NCI-H460 (cell line): ENCODE measurements around the gene SBNO2. TPM values are rescaled to one million over a fixed set of nuclear protein-coding genes. Genes with fewer than 3 reads are reported as not detected.

ENCODE experiments used
- DNase-seq: peaks from one replicate; pipeline ENCODE4 v3.0.0-alpha.2; 2016; ENCODE audit warnings: low read depth; ENCODE audit errors: extremely low read depth
- polyA plus RNA-seq: library from polyadenylated mRNA; depleted of rRNA; stranded (reverse); fragments of >200 nt; gene quantifications from 2 replicates; pipeline ENCODE4 v1.2.3, GENCODE V29; 2014; cell fraction: nucleus; rRNA removed
- total RNA-seq: library from RNA; depleted of rRNA; stranded (reverse); fragments of >200 nt; shearing (Covaris generic); gene quantifications from 2 replicates; pipeline ENCODE4 v1.2.3, GENCODE V29; 2014; rRNA removed

The SBNO2 gene, protein sequence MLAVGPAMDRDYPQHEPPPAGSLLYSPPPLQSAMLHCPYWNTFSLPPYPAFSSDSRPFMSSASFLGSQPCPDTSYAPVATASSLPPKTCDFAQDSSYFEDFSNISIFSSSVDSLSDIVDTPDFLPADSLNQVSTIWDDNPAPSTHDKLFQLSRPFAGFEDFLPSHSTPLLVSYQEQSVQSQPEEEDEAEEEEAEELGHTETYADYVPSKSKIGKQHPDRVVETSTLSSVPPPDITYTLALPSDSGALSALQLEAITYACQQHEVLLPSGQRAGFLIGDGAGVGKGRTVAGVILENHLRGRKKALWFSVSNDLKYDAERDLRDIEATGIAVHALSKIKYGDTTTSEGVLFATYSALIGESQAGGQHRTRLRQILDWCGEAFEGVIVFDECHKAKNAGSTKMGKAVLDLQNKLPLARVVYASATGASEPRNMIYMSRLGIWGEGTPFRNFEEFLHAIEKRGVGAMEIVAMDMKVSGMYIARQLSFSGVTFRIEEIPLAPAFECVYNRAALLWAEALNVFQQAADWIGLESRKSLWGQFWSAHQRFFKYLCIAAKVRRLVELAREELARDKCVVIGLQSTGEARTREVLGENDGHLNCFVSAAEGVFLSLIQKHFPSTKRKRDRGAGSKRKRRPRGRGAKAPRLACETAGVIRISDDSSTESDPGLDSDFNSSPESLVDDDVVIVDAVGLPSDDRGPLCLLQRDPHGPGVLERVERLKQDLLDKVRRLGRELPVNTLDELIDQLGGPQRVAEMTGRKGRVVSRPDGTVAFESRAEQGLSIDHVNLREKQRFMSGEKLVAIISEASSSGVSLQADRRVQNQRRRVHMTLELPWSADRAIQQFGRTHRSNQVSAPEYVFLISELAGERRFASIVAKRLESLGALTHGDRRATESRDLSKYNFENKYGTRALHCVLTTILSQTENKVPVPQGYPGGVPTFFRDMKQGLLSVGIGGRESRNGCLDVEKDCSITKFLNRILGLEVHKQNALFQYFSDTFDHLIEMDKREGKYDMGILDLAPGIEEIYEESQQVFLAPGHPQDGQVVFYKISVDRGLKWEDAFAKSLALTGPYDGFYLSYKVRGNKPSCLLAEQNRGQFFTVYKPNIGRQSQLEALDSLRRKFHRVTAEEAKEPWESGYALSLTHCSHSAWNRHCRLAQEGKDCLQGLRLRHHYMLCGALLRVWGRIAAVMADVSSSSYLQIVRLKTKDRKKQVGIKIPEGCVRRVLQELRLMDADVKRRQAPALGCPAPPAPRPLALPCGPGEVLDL (N-terminal part only)
- 27.7 and 28.0 TPM in 2 replicates for total RNA-seq
- polyA plus RNA-seq = 148 and 165 TPM in 2 replicates

DNA sequence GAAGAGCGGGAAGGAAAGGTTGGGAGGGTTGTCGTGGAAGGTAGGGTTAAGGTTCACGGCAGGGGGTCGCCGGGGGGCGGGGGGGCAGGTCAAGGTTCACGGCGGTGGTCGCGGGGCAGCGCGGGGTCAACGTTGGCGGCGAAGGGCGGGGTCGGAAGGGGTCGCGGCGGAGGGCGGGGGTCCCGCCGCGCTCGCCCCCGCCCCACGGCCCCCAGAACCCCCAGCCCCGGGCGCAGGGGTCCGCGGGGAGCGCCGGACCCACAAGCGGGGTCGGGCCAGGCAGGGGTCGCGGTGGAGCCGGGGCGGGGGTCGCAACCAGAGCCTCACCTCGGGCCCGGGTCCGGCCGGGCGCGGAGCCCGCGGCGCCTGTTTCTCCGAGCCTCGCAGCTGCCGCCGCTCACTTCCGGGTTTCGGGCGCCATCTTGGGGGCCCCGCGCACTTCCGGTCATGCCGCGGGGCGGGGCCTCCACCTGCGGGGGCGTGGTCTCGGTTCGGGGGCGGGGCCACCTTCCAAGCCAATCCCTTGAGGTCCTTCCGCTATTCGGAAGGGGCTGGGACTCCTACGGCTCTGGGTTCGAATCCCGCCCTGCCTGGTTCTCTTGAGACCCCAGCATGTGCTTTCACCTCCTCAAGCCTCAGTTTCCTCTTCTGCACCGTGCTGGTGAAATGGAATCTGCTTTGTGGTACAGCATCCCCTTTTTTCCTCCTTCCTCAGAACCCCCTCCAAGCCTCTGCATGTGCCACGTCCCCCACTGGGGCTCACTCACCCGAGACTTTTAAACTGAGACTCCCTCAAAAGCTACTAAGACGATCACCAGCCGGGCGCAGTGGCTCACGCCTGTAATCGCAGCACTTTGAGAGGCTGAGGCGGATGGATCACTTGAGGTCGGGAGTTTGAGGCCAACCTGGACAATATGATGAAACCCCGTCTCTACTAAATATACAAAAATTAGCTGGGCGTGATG is at the start of gene SBNO2:
TSS of gene SBNO2 (minus strand) at position 424 of the 965 bp plus-strand sequence. CDS start 19,992 bp downstream, outside the sequence.
- peak; percentile 78 for DNase-seq

DNA sequence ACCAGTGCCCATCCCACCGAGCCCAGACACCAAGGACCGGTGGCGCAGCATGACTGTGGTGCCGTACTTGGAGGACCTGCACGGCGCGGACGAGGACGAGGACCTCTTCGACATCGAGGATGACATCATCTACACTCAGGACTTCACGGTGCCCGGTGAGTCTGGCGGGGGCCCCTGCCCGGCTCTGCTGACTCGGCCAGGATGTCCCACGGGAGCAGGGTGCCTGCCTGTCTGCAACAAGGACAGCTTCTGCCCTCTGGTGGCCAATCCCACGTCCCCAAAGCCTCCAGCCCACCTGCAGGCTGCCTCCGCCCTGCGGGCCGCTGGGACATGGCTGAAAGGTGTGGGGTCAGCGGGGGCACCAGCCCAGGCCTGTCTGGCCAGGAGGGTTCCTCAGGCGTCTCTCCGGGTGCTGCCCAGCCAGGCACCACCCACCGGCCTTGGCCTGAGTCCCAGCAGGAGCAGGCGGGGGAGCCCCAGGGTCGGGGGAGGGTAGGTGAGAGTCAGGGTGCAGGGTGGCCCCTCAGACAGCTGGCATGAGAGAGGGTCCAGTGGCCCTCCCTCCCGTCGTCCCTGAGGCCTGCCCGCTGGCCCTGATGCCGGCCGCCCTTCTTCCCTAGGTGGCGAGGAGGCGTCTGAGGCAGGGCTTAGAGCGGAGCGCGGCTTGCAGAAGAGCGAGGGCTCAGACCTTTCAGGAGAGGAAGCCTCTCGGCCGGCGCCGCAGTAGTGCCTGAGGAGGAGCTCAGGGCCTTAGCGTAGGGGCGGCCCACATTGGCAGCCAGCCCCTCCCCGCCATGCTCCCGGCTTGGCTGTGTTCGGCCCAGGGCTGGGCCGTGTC is 49.2 kb upstream of the SBNO2 start:
- DNase-seq = no peak

DNA sequence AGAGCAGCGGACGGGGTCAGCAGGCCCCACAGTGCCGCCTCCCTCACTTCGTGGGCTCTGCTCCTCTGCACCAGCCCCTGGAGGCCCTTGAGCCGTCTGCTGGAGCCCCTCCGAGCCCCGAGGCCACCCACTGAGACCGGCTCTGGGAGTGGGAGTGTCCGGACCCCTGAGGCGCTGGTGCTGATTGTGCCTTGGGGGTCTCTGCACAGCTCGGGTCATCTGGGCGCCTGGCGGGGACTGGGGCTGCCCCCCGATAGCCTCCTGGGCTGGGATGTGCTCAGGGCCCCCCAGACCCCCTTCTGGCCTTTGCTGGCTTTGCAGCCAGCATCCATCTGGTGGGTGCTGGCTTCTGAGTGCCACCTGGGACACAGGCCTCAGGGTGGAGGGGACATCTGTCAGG is 48.3 kb upstream of the SBNO2 start:
- DNase-seq = no peak

DNA sequence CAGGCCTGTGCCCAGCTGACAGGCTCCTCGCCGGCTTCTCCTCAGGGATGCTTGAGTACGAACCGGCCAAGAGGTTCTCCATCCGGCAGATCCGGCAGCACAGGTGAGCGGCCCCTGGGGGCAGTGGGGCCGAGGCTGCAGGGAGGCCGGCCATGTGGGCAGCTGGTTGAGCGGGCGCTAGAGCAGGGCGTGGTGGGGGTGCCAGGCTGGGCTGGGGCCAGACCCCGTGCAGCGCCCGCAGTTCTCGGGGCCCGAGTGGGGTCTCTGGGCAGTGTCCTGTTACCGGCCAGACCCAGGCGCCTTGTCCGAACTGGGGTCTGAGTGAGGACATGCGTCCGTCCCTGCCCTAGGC is 47.8 kb upstream of the SBNO2 start:
- DNase-seq = no peak

DNA sequence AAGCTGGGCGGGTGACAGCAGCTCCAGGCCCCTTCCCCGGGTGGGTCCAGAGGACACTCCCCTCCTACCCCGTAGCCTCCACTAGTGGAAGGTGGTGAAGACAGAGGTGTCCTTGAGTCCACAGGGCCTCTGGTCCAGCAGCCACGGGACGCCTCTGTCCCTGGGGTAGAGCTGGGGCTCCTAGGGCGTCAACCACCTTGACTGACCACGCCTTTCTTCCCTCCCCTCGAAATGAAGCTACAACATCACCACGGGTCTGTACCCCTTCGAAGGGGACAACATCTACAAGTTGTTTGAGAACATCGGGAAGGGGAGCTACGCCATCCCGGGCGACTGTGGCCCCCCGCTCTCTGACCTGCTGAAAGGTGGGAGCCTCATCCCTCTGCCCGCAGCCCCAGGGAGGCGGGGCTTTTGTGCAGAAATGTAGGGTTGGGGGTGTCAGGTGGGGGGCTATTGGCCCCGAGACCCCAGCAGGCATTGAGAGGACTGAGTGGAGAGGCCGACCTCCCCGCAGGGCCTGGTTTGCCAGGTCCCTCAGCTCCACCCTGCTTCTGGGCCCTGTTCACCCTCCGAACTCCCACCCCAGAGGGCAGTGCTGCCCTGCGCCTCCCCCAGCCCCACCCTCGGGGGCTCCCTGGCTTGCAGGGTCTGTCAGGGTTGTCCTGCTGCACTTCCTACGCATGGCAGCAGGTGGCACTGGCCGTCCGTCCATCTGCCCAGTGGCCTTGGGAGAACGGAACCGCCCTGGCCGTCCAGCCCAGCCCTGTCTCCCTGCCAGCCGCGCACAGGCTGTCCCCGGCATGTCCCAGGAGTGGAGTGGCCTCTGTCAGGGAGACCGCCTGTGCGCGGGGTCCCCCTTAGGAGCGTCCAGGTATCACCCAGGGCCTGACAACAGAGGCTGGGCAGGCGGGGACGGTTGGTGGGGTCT is 47.2 kb upstream of the SBNO2 start:
- peak; percentile 45 for DNase-seq

DNA sequence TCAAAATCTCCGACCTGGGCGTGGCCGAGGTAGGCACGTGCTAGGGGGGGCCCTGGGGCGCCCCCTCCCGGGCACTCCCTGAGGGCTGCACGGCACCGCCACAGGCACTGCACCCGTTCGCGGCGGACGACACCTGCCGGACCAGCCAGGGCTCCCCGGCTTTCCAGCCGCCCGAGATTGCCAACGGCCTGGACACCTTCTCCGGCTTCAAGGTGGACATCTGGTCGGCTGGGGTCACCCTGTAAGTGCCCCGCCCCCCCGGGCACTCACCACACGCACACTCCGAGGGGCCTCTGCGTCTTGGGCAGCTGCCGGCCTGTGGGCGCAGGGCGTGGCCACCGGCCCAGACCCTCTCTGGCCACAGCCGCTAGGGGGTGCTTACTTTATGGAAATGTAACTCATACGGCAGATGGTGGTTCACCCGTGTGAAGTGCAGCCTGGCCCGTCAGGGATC is 46.4 kb upstream of the SBNO2 start:
- no peak for DNase-seq

DNA sequence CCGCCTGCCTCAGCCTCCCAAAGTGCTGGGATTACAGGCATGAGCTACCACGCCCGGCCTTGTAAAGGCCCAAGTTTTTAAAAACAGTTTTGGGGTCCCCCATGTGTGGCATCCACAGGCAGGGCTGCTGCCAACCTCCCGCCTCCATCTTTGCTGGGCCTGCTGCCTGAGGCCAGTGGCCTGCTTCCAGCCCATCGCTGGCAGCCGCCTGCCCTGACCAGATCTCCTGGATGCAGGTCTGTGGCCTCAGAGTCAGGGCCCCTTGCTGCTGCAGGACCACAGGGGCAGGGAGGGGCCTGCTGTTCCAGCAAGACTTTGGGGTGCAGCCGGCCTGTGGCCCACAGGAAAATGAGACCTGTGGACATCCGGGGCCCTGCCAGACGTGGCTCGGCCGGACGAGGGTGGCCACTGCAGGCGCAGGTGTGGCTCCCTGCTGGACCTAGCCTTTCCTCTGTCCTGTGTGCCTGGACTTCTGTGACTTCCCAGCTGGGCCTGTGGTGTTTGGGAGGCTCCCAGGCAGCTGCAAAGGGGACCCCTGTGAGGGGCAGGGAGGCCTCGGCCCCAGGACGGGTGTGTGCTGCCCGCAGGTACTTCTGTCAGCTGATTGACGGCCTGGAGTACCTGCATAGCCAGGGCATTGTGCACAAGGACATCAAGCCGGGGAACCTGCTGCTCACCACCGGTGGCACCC is 45.9 kb upstream of the SBNO2 start:
- no peak for DNase-seq

DNA sequence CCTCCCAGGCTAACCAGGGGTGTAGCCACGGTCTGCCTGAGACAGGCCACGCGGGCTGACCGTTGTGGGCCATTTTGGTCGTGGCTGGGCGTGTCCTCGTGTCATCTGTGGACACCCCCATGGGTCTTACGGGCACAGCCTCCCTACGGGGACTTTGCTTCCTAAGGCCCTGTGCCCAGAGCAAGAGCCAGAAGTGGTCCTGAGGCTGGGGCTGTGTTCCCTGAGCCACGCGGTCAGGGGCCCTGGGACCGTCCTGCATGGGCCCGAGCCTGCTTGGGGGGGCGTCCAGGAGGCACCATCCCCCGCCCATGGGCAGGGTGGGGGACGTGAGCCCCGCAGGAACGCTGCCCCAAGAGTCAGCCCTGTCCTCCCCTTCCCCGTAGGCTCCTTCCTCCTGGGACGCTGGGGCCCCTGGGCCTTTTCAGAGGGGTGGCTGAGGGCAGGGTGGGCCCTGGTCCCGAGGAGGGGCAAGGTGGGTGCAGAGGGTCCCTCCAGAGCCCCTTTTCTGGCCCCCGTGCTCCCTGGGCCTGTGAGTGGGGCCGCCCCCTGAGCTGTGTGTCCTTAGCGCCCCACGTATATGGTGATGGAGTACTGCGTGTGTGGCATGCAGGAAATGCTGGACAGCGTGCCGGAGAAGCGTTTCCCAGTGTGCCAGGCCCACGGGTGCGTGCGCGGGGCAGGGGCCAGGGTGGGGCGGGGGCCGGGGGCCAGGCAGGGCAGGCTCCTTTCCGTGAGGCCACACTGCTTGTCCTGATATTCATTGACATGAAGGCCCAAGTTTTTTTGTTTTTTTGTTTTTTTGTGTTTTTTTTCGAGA is 44.9 kb upstream of the SBNO2 start:
- no peak for DNase-seq

DNA sequence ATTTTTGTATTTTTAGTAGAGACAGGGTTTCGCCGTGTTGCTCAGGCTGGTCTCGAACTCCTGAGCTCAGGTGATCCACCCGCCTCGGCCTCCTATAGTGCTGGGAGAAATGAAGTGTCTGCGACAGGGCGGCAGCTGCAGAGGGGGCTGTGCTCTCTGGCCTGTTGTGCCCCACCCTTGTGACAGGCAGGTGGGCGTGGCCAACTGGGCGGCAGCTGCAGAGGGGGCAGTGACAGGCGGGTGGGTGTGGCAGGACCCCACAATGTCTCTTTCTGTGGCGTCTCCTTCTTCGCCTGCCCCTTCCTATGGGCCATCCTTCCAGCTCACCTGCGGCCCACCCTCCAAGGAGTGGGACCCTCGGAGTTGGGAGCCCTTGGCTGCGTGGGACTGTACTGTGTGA is 43.3 kb upstream of the SBNO2 start:
- DNase-seq = no peak

DNA sequence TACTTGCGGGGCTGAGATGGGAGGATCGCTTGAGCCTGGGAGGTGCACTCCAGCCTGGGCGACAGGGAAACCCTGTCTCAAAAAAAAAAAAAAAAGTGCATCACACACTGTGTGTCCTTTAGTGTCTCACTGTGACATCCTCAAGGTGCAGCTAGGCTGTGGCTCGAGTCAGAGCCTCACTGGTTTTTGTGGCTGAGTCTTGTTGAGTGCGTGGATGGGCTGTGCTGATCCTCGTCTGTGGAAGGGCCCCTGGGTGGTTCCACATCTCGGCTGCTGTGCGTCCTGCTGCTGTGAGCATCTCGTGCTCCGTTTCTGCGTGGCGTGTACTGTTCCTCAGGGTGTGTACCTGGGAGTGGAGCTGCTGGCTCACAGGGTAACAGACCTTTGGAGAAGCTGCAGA is 42.7 kb upstream of the SBNO2 start:
- no peak for DNase-seq

DNA sequence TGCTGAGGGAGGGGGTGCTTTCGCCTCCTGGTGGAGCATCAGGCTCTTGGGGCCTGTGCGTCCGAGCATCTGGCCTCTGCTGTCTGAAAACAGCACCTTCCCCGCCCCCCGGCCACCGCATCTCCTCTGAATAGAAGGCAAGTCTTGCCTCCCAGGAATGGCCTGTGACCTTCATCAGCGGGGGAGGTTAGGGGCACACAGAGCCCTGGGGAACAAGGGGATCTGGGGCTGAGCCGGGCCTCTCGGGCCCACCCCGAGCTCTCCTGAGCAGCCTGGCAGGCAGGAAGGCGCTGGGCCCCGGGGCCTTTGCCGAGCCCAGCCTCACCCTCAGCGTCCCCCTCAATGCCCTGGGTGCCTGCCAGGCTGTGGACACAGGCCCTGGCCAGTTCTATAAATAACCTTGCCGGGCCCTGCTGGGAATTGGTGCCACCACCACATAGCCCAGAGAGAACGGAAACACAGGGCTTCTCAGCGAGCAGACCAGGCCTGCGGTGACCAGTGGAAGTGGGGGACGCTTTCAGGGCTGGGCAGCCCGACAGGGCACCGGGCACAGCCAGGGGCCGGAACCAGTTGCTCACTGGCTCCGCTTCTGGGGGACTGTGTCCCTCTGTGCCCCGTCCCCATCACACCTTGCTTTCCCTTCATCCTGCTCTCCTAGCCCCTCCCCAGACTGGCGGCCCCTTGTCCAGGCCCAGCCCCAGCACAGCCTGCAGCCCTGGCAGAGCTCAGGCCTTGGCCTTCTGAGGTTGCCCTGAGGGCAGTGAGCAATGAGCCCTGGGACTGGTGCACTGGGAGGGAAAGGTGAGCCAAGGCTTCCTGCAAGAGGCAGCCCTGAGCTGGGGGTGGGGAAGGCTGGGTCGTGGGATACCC is 41.0 kb upstream of the SBNO2 start:
- no peak for DNase-seq

DNA sequence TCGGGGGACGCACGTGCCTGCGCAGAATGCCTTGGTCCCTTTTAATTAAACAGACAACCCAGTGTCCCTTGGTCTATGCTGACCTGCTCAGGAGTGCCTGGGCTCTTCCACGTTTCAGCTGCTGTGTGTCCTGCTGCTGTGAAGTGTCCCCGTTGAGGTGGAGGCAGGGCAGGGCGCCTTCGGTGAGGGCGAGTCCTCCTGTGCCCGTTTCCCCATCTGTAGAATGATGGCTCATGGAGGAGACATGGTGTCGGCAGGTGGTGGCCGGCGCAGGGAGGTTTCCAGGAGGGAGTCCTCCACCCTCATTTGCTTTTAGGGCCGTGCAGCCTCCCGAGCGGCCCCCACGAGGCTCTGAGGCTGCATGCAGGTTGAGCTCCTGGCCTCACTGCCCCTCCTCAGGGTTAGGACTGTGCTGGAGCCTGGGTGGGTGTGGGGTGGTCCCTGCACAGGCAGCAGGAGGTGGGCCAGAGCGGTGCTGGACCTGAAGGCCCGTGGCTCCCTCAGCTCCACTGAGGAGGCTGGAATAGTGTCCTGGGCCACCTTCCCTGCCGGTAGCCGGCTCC is 40.3 kb upstream of the SBNO2 start:
- DNase-seq = no peak

DNA sequence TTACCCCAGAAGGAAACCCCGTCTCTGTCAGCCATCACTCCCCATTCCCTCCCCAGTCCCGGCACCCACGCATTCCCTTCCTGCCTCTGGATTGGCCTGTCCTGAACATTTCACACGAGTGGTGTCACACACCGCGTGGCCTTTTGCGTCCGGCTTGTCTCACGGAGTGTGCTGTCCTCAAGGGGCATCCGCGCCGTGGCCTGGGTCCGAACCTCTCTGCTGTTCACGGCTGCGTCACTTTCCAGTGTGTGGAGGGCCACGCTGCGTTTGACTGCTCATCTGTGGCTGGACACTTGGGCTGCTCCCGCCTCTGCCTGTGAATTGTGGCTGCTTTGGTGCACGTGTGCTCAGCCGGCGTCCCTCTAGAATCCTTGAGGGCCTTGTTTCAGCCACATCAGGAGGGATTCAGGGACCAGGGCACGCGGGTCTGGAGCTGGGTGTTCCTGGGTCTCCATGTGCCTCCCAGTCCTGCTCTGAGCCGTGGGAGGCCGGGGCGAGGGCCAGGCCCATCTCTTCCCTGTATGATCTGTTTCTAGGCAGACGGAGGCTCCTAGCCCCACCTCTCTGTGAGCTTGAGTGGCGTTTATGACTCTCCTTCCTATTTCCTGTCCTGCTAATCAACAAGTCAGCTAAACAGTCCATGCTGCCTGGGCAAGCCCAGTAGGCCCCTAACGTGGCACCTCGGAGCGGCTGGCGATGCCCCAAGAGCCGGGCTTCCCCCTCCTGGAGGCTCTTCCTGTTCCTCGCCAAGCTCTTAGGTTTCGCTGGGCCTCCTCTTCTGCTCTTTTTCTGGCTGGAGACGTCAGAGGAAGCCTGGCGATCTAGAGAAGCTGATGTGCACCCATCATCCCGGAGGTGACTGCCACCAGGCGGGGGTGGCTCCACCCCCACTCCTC is 39.6 kb upstream of the SBNO2 start:
- DNase-seq = no peak
